Measurements from ENCODE around the gene PROCA1. TPM values are rescaled to one million over a fixed set of nuclear protein-coding genes. Genes with fewer than 3 reads are reported as not detected.

The PROCA1 gene
- total RNA-seq, 2 donors from 2014 or later = 5.7 to 6.4 TPM

GRCh38 chr17:28705074-28705659 is 6.5 kb downstream of the PROCA1 start:
- Mint-ChIP-seq H3K36me3 (peaks cover under 1 to 5% of the 10 kb centered on the region in 2 donors), H3K27ac (peak overlapping the region; percentile 74 to 75)
- ATAC-seq = peak in 1 of 2 donors; percentile 25

DNA sequence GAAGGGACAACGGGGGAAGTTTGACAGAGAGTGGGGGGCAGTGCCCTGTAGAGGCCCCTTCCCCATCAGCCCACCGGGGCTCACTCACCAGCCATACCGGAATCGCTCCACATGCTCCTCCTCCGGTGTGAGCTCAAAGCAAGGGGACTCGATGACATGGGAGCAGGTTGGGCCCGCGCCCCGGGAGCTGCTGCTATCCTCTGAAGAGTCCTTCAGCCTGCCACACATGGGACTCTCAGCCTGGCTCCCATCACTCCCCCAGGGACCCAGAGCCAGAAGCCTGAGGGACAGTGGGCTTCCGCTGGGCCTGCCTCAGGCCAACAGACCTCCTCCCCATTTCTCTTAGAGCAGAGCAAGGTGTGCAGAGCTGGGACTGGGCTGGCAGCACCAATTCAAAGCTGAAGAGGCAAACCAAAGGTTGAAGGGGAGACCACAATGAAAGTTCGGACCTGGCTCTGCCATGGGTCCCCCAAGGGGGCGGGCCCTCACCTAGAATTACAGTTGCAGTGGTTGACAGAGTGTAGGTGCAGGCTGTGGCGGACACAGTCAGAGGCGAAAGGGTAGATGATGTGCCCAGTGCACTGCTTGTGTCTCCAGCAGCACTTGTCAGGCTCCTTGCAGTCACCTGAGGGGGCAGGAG is 7.3 kb downstream of the PROCA1 start:
- ATAC-seq (no peak), DNase-seq (ENCODE audit: low spot score in 2 of 2) (no peak)
- Mint-ChIP-seq H3K36me3 (peaks cover 4 to 5% of the 10 kb centered on the region in 2 donors), H3K27ac (peak overlapping the region; percentile 0 to 74), H3K9me3 (no peaks in the 10 kb centered on the region)

More at GRCh38 chr17:28705074-28705659, 6.5 kb downstream of the PROCA1 start:
- DNase-seq (ENCODE audit: low spot score in 2 of 2) = no peak
- H3K9me3 Mint-ChIP-seq = no peaks in the 10 kb centered on the region

GRCh38 chr17:28703552-28704218 is 8.0 kb downstream of the PROCA1 start:
- Mint-ChIP-seq H3K27ac (peak overlapping the region; percentile 0 to 74), H3K9me3 (no peaks in the 10 kb centered on the region), H3K36me3 (peaks cover 4 to 5% of the 10 kb centered on the region in 2 donors)
- ATAC-seq (no peak), DNase-seq (ENCODE audit: low spot score in 2 of 2) (no peak)

GRCh38 chr17:28702752-28703150 is 8.9 kb downstream of the PROCA1 start:
- peak overlapping the region; percentile 22 to 66 for H3K27ac Mint-ChIP-seq
- ATAC-seq (no peak), DNase-seq (ENCODE audit: low spot score in 2 of 2) (no peak)
- H3K9me3 Mint-ChIP-seq = no peaks in the 10 kb centered on the region
- H3K36me3 Mint-ChIP-seq = peaks cover 4 to 5% of the 10 kb centered on the region in 2 donors

DNA sequence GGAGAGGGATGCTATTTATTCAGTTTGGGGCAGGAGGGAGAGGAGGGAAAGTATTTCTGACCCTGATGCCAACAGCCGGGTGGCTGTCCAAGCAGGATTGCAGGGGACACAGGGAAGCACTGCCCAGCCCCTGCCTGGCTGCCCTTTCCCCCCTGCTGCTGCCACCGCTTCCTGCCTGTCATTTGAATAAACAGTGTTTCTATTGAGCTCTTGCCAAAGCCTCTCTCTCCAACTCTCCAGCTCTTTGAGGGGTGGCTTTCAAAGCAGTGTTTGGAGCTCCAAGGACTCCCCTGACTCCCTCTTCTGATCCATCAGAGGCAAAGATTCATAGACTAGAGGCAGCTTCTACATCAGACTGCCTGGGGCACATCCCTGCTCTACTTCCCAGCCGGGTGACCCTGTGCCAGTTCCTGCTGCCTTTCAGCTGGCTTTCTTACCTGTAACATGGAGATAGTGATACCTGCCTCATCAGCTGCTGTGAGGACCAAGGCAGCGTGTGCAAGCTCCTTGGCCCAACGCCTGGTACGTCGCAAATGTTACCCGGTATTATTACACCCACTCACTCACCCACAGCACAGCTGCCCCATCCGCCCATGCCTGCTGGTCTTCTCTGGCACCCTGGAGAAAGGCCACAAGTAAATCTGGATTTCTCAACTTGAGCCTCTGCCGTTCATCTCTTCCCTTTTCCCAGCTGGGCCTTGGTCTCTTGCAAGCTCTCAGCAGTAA is 9.5 kb downstream of the PROCA1 start:
- no peaks in the 10 kb centered on the region for H3K9me3 Mint-ChIP-seq
- H3K36me3 Mint-ChIP-seq = peaks cover 1 to 4% of the 10 kb centered on the region in 2 donors
- no peak for ATAC-seq
- DNase-seq (ENCODE audit: low spot score in 2 of 2) = no peak
- peak overlapping the region; percentile 22 to 66 for H3K27ac Mint-ChIP-seq

DNA sequence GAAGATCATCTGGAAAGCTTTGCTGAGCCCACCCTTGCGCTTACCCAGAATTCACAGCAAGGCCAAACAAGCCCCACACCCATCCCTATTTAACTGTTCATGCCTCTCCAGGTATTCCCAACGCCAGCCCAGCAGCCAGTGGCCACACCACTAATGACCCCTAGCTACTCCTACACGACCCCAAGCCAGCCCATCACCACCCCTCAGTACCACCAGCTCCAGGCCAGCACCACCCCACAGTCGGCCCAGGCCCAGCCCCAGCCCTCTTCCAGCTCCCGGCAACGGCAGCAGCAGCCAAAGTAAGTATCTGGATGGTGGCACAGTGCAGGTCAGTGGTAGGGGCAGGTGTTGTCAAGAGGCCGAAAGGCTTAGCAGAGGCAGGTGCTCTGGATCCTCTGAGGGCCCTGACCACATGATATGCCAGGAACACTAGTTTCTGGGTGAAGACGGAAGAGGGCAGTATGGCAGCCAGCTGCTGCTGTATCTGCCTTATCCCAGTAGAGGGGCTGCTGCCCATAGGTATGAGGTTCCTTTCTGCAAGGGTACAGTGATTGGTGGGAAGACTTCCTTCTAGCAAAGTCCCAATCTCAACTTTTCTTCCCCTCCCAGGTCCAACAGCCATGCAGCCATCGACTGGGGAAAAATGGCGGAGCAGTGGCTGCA is 10.7 kb downstream of the PROCA1 start:
- H3K36me3 Mint-ChIP-seq = peaks cover 0 to 4% of the 10 kb centered on the region in 2 donors
- H3K9me3 Mint-ChIP-seq = no peaks in the 10 kb centered on the region
- DNase-seq (ENCODE audit: low spot score in 2 of 2) = no peak
- ATAC-seq = no peak
- peak overlapping the region; percentile 13 to 50 for H3K27ac Mint-ChIP-seq

DNA sequence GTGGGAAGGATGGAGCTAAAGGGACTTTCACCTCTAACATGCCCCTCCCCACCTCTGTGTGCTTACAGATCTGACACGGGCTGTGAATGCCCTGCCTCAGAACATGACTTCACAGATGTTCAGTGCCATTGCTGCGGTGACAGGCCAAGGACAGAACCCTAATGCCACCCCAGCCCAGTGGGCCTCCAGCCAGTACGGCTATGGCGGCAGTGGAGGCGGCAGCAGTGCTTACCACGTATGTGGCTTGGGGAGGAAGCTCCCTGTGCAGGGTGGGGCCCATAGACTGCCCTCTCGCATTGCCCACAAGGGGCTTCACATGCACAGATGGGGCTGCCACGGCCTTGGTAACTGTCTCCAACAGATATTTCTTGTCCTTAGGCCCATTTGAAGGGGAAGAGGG is 11.4 kb downstream of the PROCA1 start:
- H3K9me3 Mint-ChIP-seq = no peaks in the 10 kb centered on the region
- no peak for ATAC-seq
- no peak for DNase-seq (ENCODE audit: low spot score in 2 of 2)
- peak overlapping the region in 1 of 2 donors; percentile 91 for H3K27ac Mint-ChIP-seq
- H3K36me3 Mint-ChIP-seq = peaks cover 0 to 9% of the 10 kb centered on the region in 2 donors

DNA sequence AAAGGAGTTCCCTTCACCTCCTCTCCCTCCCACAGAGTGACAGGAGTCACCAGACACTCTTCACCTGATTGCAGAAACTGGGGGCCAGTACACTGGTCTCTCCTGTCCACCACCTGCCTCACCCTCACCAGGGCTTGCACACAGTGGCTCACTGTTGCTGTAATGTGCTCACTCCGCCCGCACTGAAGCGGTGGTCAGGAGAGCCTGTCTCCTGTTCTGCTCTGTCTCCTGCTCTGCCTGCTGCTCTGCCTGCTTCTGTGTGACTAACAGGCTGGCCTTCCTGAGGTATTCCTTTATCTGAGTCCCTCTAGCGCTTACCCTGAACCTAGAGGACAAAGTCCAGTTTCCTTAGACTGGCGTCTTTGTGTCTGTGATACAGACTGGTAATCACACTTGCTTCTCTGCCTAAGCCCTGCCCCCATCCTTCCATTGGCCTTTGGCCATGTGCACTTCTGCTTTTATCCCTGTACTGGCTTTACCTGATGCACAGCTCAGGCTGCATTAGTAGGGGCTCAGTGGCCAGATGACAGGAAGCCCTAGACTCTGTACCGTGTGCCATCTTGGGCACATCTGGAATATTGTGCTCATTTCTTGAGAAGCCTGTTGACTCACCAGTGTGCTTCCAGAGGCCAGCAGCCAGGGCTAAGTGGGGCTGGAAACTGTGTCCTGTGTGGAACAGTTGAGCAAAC is 13.3 kb downstream of the PROCA1 start:
- no peaks in the 10 kb centered on the region for H3K9me3 Mint-ChIP-seq
- ATAC-seq = peak in 1 of 2 donors; percentile 17
- no peak for DNase-seq (ENCODE audit: low spot score in 2 of 2)
- peak overlapping the region; percentile 63 to 67 for H3K27ac Mint-ChIP-seq
- peaks cover 9 to 13% of the 10 kb centered on the region in 2 donors for H3K36me3 Mint-ChIP-seq

GRCh38 chr17:28693869-28694268 is 17.8 kb downstream of the PROCA1 start:
- H3K9me3 Mint-ChIP-seq = no peaks in the 10 kb centered on the region
- peaks cover 5 to 34% of the 10 kb centered on the region in 2 donors for H3K36me3 Mint-ChIP-seq
- H3K27ac Mint-ChIP-seq = peak overlapping the region; percentile 20 to 37
- DNase-seq (ENCODE audit: low spot score in 2 of 2) = no peak
- no peak for ATAC-seq

GRCh38 chr17:28689011-28689410 is 22.7 kb downstream of the PROCA1 start:
- Mint-ChIP-seq H3K9me3 (no peaks in the 10 kb centered on the region), H3K27ac (no peak overlapping the region), H3K36me3 (peaks cover 30 to 48% of the 10 kb centered on the region in 2 donors)
- DNase-seq (ENCODE audit: low spot score in 2 of 2) = no peak
- no peak for ATAC-seq

GRCh38 chr17:28688481-28688880 is 23.2 kb downstream of the PROCA1 start:
- H3K36me3 Mint-ChIP-seq = peaks cover 30 to 44% of the 10 kb centered on the region in 2 donors
- DNase-seq (ENCODE audit: low spot score in 2 of 2) (no peak), ATAC-seq (no peak)
- H3K27ac Mint-ChIP-seq = peak overlapping the region in 1 of 2 donors; percentile 67
- H3K9me3 Mint-ChIP-seq = no peaks in the 10 kb centered on the region

DNA sequence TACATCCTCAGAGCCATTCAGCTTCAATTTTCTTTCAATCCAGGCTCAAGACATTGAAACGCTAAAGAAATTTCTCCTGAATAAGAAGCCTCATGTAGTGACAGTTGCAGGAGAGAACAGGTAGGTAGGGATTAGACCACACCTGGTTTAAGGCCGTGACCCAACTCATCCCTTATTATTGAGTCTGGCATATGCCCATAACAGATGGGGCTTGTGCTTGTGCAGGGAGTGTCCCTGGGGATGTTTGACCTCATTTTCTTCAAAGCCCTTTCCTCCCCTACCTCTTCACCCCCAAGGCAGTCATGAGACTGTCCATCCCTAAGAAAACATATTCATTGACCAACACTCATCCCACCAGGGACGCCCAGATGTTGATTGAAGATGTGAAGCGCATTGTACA is 25.4 kb downstream of the PROCA1 start:
- no peak for ATAC-seq
- Mint-ChIP-seq H3K9me3 (no peaks in the 10 kb centered on the region), H3K27ac (peak overlapping the region in 1 of 2 donors; percentile 56), H3K36me3 (peaks cover 43 to 50% of the 10 kb centered on the region in 2 donors)
- DNase-seq (ENCODE audit: low spot score in 2 of 2) = no peak

DNA sequence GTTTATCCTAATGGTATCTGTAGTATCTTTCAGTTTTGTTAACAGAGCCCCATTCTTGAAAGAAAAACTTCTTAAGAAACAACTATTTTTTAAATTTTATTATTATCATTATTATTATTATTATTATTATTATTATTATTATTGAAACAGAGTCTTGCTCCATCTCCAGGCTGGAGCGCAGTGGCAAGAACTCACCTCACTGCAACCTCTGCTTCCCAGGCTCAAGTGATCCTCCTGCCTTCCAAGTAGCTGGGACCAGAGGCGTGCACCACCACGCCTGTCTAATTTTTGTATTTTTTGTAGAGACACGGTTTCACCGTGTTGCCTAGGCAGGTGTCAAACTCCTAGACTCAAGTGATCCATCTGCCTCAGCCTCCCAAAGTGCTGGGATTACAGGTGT is 26.3 kb downstream of the PROCA1 start:
- Mint-ChIP-seq H3K36me3 (peaks cover 42 to 43% of the 10 kb centered on the region in 2 donors), H3K9me3 (no peaks in the 10 kb centered on the region), H3K27ac (peak overlapping the region in 1 of 2 donors; percentile 22)
- DNase-seq (ENCODE audit: low spot score in 2 of 2) (no peak), ATAC-seq (no peak)

DNA sequence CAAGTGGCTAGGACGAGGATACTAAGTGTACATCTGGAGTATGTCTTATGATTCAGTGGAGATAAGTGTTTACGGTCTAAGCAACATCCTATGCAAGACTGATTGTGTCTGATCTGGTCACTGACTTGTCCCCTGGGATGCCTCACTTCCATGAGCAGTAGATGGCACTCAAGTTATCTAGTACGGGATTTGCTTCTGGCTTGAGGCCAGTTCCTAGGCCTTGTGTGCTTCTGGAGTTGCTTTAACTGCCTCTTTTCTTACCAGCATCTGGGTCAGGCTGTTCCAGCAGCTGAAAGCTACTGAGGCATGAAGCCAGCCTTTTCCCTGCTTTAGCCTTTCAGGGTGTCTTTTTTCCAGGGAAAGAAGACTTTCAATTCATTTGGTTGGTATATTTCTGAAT is 26.7 kb downstream of the PROCA1 start:
- DNase-seq (ENCODE audit: low spot score in 2 of 2) (no peak), ATAC-seq (no peak)
- H3K9me3 Mint-ChIP-seq = no peaks in the 10 kb centered on the region
- peaks cover 38 to 43% of the 10 kb centered on the region in 2 donors for H3K36me3 Mint-ChIP-seq
- peak overlapping the region in 1 of 2 donors; percentile 13 for H3K27ac Mint-ChIP-seq

GRCh38 chr17:28682655-28683054 is 29.0 kb downstream of the PROCA1 start:
- no peaks in the 10 kb centered on the region for H3K9me3 Mint-ChIP-seq
- H3K36me3 Mint-ChIP-seq = peaks cover 18 to 35% of the 10 kb centered on the region in 2 donors
- ATAC-seq (no peak), DNase-seq (ENCODE audit: low spot score in 2 of 2) (no peak)
- no peak overlapping the region for H3K27ac Mint-ChIP-seq

GRCh38 chr17:28675980-28676379 is 35.7 kb downstream of the PROCA1 start:
- Mint-ChIP-seq H3K9me3 (no peaks in the 10 kb centered on the region), H3K36me3 (peaks cover 16 to 20% of the 10 kb centered on the region in 2 donors), H3K27ac (no peak overlapping the region)
- DNase-seq (ENCODE audit: low spot score in 2 of 2) (peak in 1 of 2 donors; percentile 11), ATAC-seq (peak in 1 of 2 donors; percentile 39)

Data from activated naive CD4-positive, alpha-beta T cell treated with anti-CD3 and anti-CD28 coated beads, Interleukin-2, amount 50 U/mL, for 72 hours (primary cell).